ENCODE results near the gene ECI1. TPM values are rescaled to one million over a fixed set of nuclear protein-coding genes. Genes with fewer than 3 reads are reported as not detected.

ECI1 gene
- total RNA-seq, 2 experiments from 2014 or later, result 39.7 to 48.3 TPM

- H3K36me3 Mint-ChIP-seq (ENCODE audit: low read depth), result no peaks in the 10 kb centered on the region
- CTCF ChIA-PET, result no interaction called here
- H3K9me3 Mint-ChIP-seq, result no peaks in the 10 kb centered on the region
These were observed 28.0 kb downstream of the ECI1 start, which contains the start of gene E4F1 for GRCh38 chr16:2223221-2223941. E4F1 (plus strand) TSS chr16:2223591; CDS start chr16:2223614, 23 bp downstream.

GRCh38 chr16:2216330-2216729, 35.1 kb downstream of the ECI1 start:
- intact Hi-C loops (cut with micrococcal nuclease), result loop anchor here (10.0 kb wide), 1 partner anchor 208 kb away; the partner anchor contains the start of gene CCNF
- DNase-seq, result no peak
- peaks cover 22% of the 10 kb centered on the region for H3K4me1 Mint-ChIP-seq (ENCODE audit: low read depth)
- peak overlapping the region; percentile 83 for H3K4me3 Mint-ChIP-seq
- no peaks in the 10 kb centered on the region for H3K27me3 Mint-ChIP-seq (ENCODE audit: low read depth)
- peaks cover 13% of the 10 kb centered on the region for H3K36me3 Mint-ChIP-seq (ENCODE audit: low read depth)
- CTCF ChIA-PET, result interaction anchor here (0.6 to 2.4 kb wide), 3 partner anchors 21 to 212 kb away, joined by 4 to 10 read pairs (median 5); no protein-coding TSS in a partner anchor
- H3K9me3 Mint-ChIP-seq, result no peaks in the 10 kb centered on the region
- H3K27ac Mint-ChIP-seq, result no peak overlapping the region

More at GRCh38 chr16:2223221-2223941, 28.0 kb downstream of the ECI1 start, which contains the start of gene E4F1:
- Mint-ChIP-seq H3K4me3 (peak within 1 kb of the TSS; percentile 78), H3K27ac (peak within 1 kb of the TSS; percentile 18), H3K4me1 (ENCODE audit: low read depth) (peaks cover 22% of the 10 kb centered on the region), H3K27me3 (ENCODE audit: low read depth) (no peaks in the 10 kb centered on the region)
- intact Hi-C loops (cut with micrococcal nuclease), result loop anchor here (1.0 to 5.0 kb wide), 9 partner anchors 8 to 803 kb away; partner anchors contain the start of genes ATP6V0C, ECI1, KCTD5 and MLST8
- peak; percentile 100 for DNase-seq

GRCh38 chr16:2214719-2214968, 36.7 kb downstream of the ECI1 start, which contains the start of gene PGP:
PGP (minus strand) TSS chr16:2214840; CDS start chr16:2214777, 63 bp downstream.
- Mint-ChIP-seq H3K4me3 (peak within 1 kb of the TSS; percentile 83), H3K27ac (peak within 1 kb of the TSS; percentile 84), H3K36me3 (ENCODE audit: low read depth) (peaks cover 13% of the 10 kb centered on the region), H3K27me3 (ENCODE audit: low read depth) (no peaks in the 10 kb centered on the region), H3K9me3 (no peaks in the 10 kb centered on the region), H3K4me1 (ENCODE audit: low read depth) (peaks cover 22% of the 10 kb centered on the region)
- intact Hi-C loops (cut with micrococcal nuclease), result loop anchor here (2.0 to 10.0 kb wide), 4 partner anchors 36 to 210 kb away; partner anchors contain the start of genes CCNF, ECI1, RNPS1 and TRAF7
- CTCF ChIA-PET, result interaction anchor here (2.4 kb wide), 1 partner anchor 20 kb away, joined by 10 read pairs; no protein-coding TSS in a partner anchor
- no peak for DNase-seq

GRCh38 chr16:2213817-2214718, 37.3 kb downstream of the ECI1 start:
- Mint-ChIP-seq H3K4me3 (peak overlapping the region; percentile 73), H3K27me3 (ENCODE audit: low read depth) (no peaks in the 10 kb centered on the region), H3K27ac (no peak overlapping the region), H3K36me3 (ENCODE audit: low read depth) (peaks cover 13% of the 10 kb centered on the region), H3K4me1 (ENCODE audit: low read depth) (peaks cover 22% of the 10 kb centered on the region), H3K9me3 (no peaks in the 10 kb centered on the region)
- intact Hi-C loops (cut with micrococcal nuclease), result loop anchor here (2.0 to 10.0 kb wide), 4 partner anchors 37 to 211 kb away; partner anchors contain the start of genes CCNF, ECI1, RNPS1 and TRAF7
- no peak for DNase-seq
- CTCF ChIA-PET, result interaction anchor here (2.4 kb wide), 1 partner anchor 19 kb away, joined by 10 read pairs; no protein-coding TSS in a partner anchor

- Mint-ChIP-seq H3K36me3 (ENCODE audit: low read depth) (peaks cover 16% of the 10 kb centered on the region), H3K4me3 (peak overlapping the region; percentile 73), H3K27ac (peak overlapping the region; percentile 13), H3K9me3 (no peaks in the 10 kb centered on the region), H3K4me1 (ENCODE audit: low read depth) (peaks cover 25% of the 10 kb centered on the region), H3K27me3 (ENCODE audit: low read depth) (no peaks in the 10 kb centered on the region)
- intact Hi-C loops (cut with micrococcal nuclease), result loop anchor here (10.0 kb wide), 1 partner anchor 212 kb away; the partner anchor contains the start of gene CCNF
- DNase-seq, result no peak
- CTCF ChIA-PET, result interaction anchor here (0.6 kb wide), 1 partner anchor 377 kb away, joined by 4 read pairs; no protein-coding TSS in a partner anchor
These were observed 38.7 kb downstream of the ECI1 start for GRCh38 chr16:2212362-2213324.

GRCh38 chr16:2211923-2212347, 39.5 kb downstream of the ECI1 start:
- H3K4me3 Mint-ChIP-seq, result peak overlapping the region; percentile 3
- H3K27me3 Mint-ChIP-seq (ENCODE audit: low read depth), result no peaks in the 10 kb centered on the region
- no peaks in the 10 kb centered on the region for H3K9me3 Mint-ChIP-seq
- intact Hi-C loops (cut with micrococcal nuclease), result loop anchor here (10.0 kb wide), 1 partner anchor 213 kb away; the partner anchor contains the start of gene CCNF
- no peak for DNase-seq
- CTCF ChIA-PET, result no interaction called here
- peak overlapping the region; percentile 13 for H3K27ac Mint-ChIP-seq
- H3K4me1 Mint-ChIP-seq (ENCODE audit: low read depth), result peaks cover 30% of the 10 kb centered on the region
- H3K36me3 Mint-ChIP-seq (ENCODE audit: low read depth), result peaks cover 21% of the 10 kb centered on the region

GRCh38 chr16:2210386-2211365, 40.7 kb downstream of the ECI1 start, which contains the start of gene BRICD5:
BRICD5 (minus strand) TSS chr16:2210863; CDS start chr16:2210833, 30 bp downstream.
- Mint-ChIP-seq H3K4me3 (no peak within 1 kb of the TSS), H3K27ac (no peak within 1 kb of the TSS), H3K36me3 (ENCODE audit: low read depth) (peaks cover 26% of the 10 kb centered on the region), H3K4me1 (ENCODE audit: low read depth) (peaks cover 32% of the 10 kb centered on the region), H3K27me3 (ENCODE audit: low read depth) (no peaks in the 10 kb centered on the region), H3K9me3 (no peaks in the 10 kb centered on the region)
- DNase-seq, result no peak
- intact Hi-C loops (cut with micrococcal nuclease), result loop anchor here (10.0 kb wide), 1 partner anchor 214 kb away; the partner anchor contains the start of gene CCNF
- CTCF ChIA-PET, result no interaction called here

- Mint-ChIP-seq H3K27ac (no peak overlapping the region), H3K4me1 (ENCODE audit: low read depth) (peaks cover 32% of the 10 kb centered on the region), H3K9me3 (no peaks in the 10 kb centered on the region), H3K27me3 (ENCODE audit: low read depth) (no peaks in the 10 kb centered on the region), H3K4me3 (no peak overlapping the region), H3K36me3 (ENCODE audit: low read depth) (peaks cover 26% of the 10 kb centered on the region)
- intact Hi-C loops (cut with micrococcal nuclease), result loop anchor here (10.0 kb wide), 1 partner anchor 215 kb away; the partner anchor contains the start of gene CCNF
- DNase-seq, result no peak
- CTCF ChIA-PET, result no interaction called here
These were observed 41.4 kb downstream of the ECI1 start for GRCh38 chr16:2210009-2210332.

- Mint-ChIP-seq H3K4me3 (no peak overlapping the region), H3K36me3 (ENCODE audit: low read depth) (peaks cover 26% of the 10 kb centered on the region), H3K27me3 (ENCODE audit: low read depth) (no peaks in the 10 kb centered on the region), H3K9me3 (no peaks in the 10 kb centered on the region), H3K27ac (no peak overlapping the region), H3K4me1 (ENCODE audit: low read depth) (peaks cover 36% of the 10 kb centered on the region)
- CTCF ChIA-PET, result no interaction called here
- intact Hi-C loops (cut with micrococcal nuclease), result loop anchor here (10.0 kb wide), 1 partner anchor 215 kb away; the partner anchor contains the start of gene CCNF
- DNase-seq, result no peak
These were observed 42.0 kb downstream of the ECI1 start for GRCh38 chr16:2209258-2210008.

GRCh38 chr16:2208772-2209171, 42.6 kb downstream of the ECI1 start:
- no peaks in the 10 kb centered on the region for H3K9me3 Mint-ChIP-seq
- H3K27ac Mint-ChIP-seq, result no peak overlapping the region
- no peak for DNase-seq
- H3K36me3 Mint-ChIP-seq (ENCODE audit: low read depth), result peaks cover 26% of the 10 kb centered on the region
- intact Hi-C loops (cut with micrococcal nuclease), result no loop called here
- H3K4me3 Mint-ChIP-seq, result no peak overlapping the region
- CTCF ChIA-PET, result no interaction called here
- H3K4me1 Mint-ChIP-seq (ENCODE audit: low read depth), result peaks cover 38% of the 10 kb centered on the region
- no peaks in the 10 kb centered on the region for H3K27me3 Mint-ChIP-seq (ENCODE audit: low read depth)
